GM21447 (cell line): ENCODE results near the gene ID4.
"Not testable (repeated sequence)": the region's sequence is repeated elsewhere in the genome, so short reads cannot be mapped to it uniquely, and the experiment has no call there.

Experiments used
- ATAC-seq: cut with Tn5 transposase; IDR thresholded peaks from one replicate; pipeline ENCODE4 v1.9.1; 2021; ENCODE audit not compliant: unreplicated experiment

Gene ID4

GRCh38 chr6:19831358-19831757, 5.8 kb upstream of the ID4 start:
- no peak for ATAC-seq

- no peak for ATAC-seq
These were observed 3.2 kb upstream of the ID4 start for GRCh38 chr6:19833947-19834346.

- ATAC-seq, result no peak
These were observed 2.3 kb upstream of the ID4 start for GRCh38 chr6:19834858-19835257.

GRCh38 chr6:19835605-19836004, 1.6 kb upstream of the ID4 start:
- no peak for ATAC-seq

GRCh38 chr6:19837511-19838441, 606 bp downstream of the ID4 start:
- ATAC-seq, result no peak

- ATAC-seq, result no peak
These were observed 1.5 kb downstream of the ID4 start for GRCh38 chr6:19838442-19839236.

- ATAC-seq, result no peak
These were observed 2.0 kb downstream of the ID4 start for GRCh38 chr6:19839237-19839546.

- ATAC-seq, result no peak
These were observed 2.6 kb downstream of the ID4 start for GRCh38 chr6:19839788-19840187.

- ATAC-seq, result no peak
These were observed 4.0 kb downstream of the ID4 start for GRCh38 chr6:19841181-19841580.

- ATAC-seq, result no peak
These were observed 5.0 kb downstream of the ID4 start for GRCh38 chr6:19842030-19842615.

- ATAC-seq, result no peak
These were observed 7.5 kb downstream of the ID4 start for GRCh38 chr6:19844689-19845088.

GRCh38 chr6:19845266-19846041, 8.3 kb downstream of the ID4 start:
- ATAC-seq, result no peak

GRCh38 chr6:19848465-19849029, 11.4 kb downstream of the ID4 start:
- ATAC-seq, result no peak

GRCh38 chr6:19849196-19849595, 12.0 kb downstream of the ID4 start:
- no peak for ATAC-seq

GRCh38 chr6:19849755-19850154, 12.6 kb downstream of the ID4 start:
- no peak for ATAC-seq

GRCh38 chr6:19851241-19852089, 14.3 kb downstream of the ID4 start:
- ATAC-seq, result no peak

GRCh38 chr6:19852090-19852457, 14.9 kb downstream of the ID4 start:
- no peak for ATAC-seq

- no peak for ATAC-seq
These were observed 15.8 kb downstream of the ID4 start for GRCh38 chr6:19852927-19853326.

- ATAC-seq, result not testable (repeated sequence)
These were observed 17.3 kb downstream of the ID4 start for GRCh38 chr6:19854421-19855015.

- ATAC-seq, result no peak
These were observed 18.4 kb downstream of the ID4 start for GRCh38 chr6:19855536-19855935.
